ENCODE results near the gene COX5A.

DNA sequence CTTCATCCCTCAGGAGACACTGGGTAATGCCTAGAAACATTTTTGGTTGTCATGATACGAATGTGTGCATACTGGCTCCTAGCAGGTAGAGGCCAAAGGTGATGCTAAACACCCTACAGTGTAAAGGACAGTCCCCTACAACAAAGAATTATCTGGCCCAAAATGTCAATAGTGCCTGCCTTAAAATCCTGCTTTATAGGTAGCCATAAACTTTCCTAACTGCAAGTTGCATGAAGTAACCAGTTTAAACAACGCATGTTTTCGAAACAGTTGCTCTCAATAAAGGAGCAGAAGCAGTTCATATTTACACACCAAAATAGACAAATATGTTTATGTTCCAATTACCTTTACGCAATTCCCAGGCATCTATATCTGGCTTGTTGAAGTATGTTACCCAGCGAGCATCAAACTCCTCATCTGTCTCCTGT, 9.1 kb downstream of the COX5A start:
- TF ChIP-seq POLR2AphosphoS5 (IDR thresholded peaks at IDR 0.05; ENCODE audit: borderline replicate concordance, low read depth, low read length) (no peak), EZH2 (IDR thresholded peaks at IDR 0.05) (no peak)

Data from SK-N-MC (cell line).